Activated T-cell treated with anti-CD3 and anti-CD28 coated beads, Interleukin-2, amount 50 U/mL, for 72 hours (primary cell): ENCODE results near the gene PTP4A2. TPM values are rescaled to one million over a fixed set of nuclear protein-coding genes. Genes with fewer than 3 reads are reported as not detected.
A peak's percentile ranks its signal among the peaks of the same experiment; 100 is the strongest.
"Not testable (repeated sequence)": the region's sequence is repeated elsewhere in the genome, so short reads cannot be mapped to it uniquely, and the experiment has no call there.

Source experiments
- ATAC-seq, 2 donors: fragments of 150-1000 bp; cut with Tn5 transposase; replicated peaks in 1 of 2; 2 replicates each; pipeline ENCODE4 v1.10.0; 2021; ENCODE audit warnings: moderate library complexity in 2 of 2, mild to moderate bottlenecking in 1 of 2
- DNase-seq, 2 donors: peaks; one replicate each; pipeline ENCODE4 v3.0.0; 2021 to 2022; ENCODE audit warnings: mixed read lengths in 1 of 2
- H3K27ac Mint-ChIP-seq: one replicate; pipeline ENCODE4 v1.8.0; 2022; ENCODE audit warnings: mild to moderate bottlenecking, moderate library complexity, mixed read lengths
- H3K27me3 Mint-ChIP-seq: one replicate; pipeline ENCODE4 v1.8.0; 2022; ENCODE audit warnings: low read depth, mixed read lengths
- H3K36me3 Mint-ChIP-seq, 2 donors: one replicate each; pipeline ENCODE4 v1.8.0; 2022; ENCODE audit warnings: mixed read lengths in 2 of 2, mild to moderate bottlenecking in 1 of 2; ENCODE audit not compliant: insufficient read depth in 2 of 2
- H3K4me1 Mint-ChIP-seq: one replicate; pipeline ENCODE4 v1.8.0; 2022; ENCODE audit warnings: low read depth, mixed read lengths
- H3K4me3 Mint-ChIP-seq, 2 donors: one replicate each; pipeline ENCODE4 v1.8.0; 2022; ENCODE audit warnings: mild to moderate bottlenecking in 2 of 2, mixed read lengths in 2 of 2, moderate library complexity in 2 of 2
- H3K9me3 Mint-ChIP-seq, 2 donors: one replicate each; pipeline ENCODE4 v1.8.0; 2022; ENCODE audit warnings: mixed read lengths in 2 of 2
- total RNA-seq, 2 donors: library from RNA; stranded (reverse); gene quantifications; one replicate each; pipeline ENCODE4 v1.2.3, GENCODE V29; 2022

PTP4A2 gene
- total RNA-seq, 2 donors from 2014 or later, result 437 to 541 TPM

DNA sequence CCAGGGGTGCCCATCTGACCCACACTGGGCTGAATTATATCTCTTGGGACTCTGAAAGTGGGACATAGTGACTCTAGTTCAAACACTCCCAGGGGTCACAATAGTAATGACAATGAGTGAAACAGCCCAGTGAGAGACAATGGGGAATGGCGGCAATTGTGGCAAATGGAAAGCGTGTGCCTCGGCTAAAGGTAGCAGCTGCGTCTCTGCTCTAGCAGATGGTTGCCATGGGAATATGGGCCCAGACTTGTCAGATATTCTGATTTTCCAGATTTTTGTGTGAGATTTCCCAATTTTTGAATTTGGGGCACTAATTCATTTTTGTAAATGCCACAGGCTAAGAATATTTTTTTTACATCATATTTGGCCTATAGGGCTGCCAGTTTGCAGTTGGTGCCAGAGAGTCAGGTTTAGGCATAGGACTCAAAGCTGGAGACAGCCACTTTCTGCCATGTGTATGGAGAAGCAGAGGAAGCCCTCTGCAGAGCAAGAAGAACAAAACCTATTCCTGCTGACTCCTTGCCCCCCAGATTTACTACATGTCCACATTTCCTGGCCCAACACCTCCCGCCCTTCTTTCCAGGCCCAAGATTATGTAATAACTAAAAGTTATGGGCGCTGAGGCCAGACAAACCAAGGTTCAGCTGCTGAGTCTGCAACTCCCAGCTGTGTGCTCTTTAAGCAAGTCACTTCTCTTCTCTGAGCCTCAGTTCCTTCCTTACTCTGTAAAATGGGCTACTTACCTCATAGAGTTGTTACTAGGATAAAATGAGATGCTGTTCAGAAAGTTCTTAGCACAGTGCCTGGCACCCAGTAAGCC, 21.6 kb upstream of the PTP4A2 start:
- Mint-ChIP-seq H3K4me3 (no peak overlapping the region), H3K27ac (peak overlapping the region; percentile 13), H3K36me3 (no peaks in the 10 kb centered on the region), H3K4me1 (peaks cover 98% of the 10 kb centered on the region), H3K9me3 (no peaks in the 10 kb centered on the region), H3K27me3 (no peaks in the 10 kb centered on the region)
- no peak for ATAC-seq
- DNase-seq, result no peak

DNA sequence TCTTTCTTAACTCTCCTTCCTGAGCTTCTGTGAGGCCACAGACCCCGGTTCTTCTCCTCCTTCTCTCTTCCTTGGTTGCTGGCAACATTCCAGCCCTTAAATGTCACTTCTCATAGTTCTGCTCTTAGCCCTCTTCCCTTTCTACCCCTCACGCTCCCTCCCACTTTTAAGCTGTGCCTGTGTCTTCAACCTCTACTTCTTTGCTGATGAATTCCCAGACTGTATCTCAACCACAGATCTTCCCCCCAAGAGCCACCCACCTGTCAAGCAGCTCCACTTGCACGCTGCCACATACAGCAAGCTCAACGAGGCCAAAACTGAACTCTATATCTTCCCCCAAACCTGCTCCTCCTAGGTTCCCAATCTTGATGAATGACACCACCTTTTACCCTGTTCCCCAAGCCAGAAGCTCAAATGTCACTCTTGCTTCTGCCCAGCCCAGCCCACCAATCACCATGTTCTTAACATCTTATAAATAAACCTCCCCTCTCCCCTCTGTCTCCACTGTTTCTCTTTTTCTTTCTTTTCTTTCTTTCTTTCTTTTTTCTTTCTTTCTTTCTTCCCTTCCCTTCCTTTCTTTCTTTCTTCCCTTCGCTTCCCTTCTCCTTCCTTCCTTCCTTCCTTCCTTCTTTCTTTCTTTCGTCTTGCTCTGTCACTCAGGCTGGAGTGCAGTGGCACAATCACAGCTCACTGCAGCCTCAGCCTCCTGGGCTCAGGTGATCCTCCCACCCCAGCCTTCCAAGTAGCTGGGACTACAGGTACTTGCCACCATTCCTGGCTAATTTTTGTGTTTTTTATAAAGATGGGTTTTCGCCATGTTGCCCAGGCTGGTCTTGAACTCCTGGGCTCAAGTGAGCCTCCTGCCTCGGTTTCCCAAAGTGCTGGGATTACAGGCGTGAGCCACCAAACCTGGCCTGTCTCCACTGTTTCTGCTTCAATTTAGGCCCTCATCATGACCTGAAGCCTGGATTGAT, 19.8 kb upstream of the PTP4A2 start:
- ATAC-seq, result peak; percentile 76 to 79
- peak overlapping the region; percentile 43 to 77 for H3K4me3 Mint-ChIP-seq
- H3K27me3 Mint-ChIP-seq, result no peaks in the 10 kb centered on the region
- H3K36me3 Mint-ChIP-seq, result no peaks in the 10 kb centered on the region
- peak overlapping the region; percentile 6 for H3K27ac Mint-ChIP-seq
- no peaks in the 10 kb centered on the region for H3K9me3 Mint-ChIP-seq
- peaks cover 98% of the 10 kb centered on the region for H3K4me1 Mint-ChIP-seq
- DNase-seq, result peak; percentile 69 to 78

DNA sequence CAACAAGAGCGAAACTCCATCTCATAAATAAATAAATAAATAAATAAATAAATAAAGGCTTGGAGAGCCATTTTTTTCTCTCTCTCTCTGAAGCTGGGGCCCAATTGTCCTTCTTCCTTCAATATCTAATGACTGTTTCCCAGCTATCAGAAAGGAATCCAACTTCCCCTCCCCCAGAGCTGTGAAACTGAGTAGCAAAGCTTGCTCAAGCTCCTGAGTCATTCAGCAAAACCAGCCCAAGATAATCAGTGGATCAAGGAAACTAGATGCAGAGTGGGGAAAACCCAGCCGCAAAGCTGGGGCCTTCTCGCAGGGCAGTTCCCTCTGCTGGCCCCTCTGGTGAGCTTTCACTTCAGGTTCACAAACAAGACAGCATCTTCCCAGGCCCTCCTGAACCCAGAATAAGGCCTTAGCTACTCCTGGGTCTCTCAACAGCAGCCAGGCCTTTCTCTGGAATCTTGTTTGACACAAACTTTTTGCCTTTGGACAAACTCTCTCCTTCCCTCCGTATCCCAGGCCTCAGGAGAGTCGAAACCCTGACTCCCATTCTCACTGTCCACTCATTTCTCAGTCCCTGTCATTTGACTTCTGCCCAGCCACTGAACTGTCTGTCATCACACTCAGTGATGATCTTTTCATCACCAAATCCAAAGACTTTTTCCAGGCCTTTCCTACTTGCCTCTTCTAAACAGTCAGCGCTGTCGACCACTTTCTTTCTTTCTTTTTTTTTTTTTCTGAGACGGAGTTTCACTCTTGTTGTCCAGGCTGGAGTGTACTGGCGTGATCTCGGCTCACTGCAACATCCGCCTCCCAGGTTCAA, 18.0 kb upstream of the PTP4A2 start:
- H3K27ac Mint-ChIP-seq, result peak overlapping the region; percentile 69

DNA sequence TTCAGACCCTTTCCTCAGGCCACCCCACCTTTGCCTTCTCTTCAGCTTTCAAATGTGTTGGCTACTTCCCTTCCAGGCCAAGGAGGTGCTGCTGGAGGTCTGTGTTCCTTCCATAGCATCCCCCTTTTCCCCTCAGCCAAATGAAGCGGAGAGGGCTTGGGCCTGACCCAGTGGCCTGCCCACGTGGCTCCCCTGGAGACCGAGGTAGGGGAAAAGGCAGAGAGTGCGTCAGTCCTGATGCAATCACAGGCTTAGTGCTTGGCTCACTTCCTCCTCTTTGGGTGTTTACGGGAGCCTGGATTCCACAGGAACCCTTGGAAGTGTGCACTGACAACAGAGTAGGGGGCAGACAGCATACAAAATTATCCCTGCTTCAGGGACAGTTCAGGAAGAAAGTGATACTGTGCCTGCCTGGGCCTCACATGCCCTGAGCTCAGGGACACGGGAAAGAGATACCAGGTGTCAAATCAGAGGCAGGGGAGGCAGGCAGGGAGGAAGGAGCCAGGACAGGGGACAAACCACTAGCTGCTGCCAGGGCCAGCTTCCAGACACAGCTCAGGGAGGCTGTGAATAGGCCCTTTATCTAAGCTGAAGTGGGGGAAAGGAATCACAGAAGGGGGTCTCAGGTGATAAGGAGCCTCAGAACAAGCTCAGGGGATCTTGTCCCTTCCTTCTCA, 16.6 kb upstream of the PTP4A2 start:
- peak overlapping the region; percentile 60 to 61 for H3K4me3 Mint-ChIP-seq
- ATAC-seq, result no peak
- H3K27me3 Mint-ChIP-seq, result no peaks in the 10 kb centered on the region
- peak overlapping the region; percentile 61 for H3K27ac Mint-ChIP-seq
- H3K9me3 Mint-ChIP-seq, result no peaks in the 10 kb centered on the region
- H3K4me1 Mint-ChIP-seq, result peaks cover 84% of the 10 kb centered on the region
- DNase-seq, result no peak
- no peaks in the 10 kb centered on the region for H3K36me3 Mint-ChIP-seq

More for the DNA sequence above, 18.0 kb upstream of the PTP4A2 start:
- DNase-seq (peak; percentile 85 to 92), ATAC-seq (peak; percentile 81 to 83)
- Mint-ChIP-seq H3K4me1 (peaks cover 98% of the 10 kb centered on the region), H3K9me3 (no peaks in the 10 kb centered on the region), H3K27me3 (no peaks in the 10 kb centered on the region), H3K4me3 (peak overlapping the region; percentile 64 to 77), H3K36me3 (no peaks in the 10 kb centered on the region)

DNA sequence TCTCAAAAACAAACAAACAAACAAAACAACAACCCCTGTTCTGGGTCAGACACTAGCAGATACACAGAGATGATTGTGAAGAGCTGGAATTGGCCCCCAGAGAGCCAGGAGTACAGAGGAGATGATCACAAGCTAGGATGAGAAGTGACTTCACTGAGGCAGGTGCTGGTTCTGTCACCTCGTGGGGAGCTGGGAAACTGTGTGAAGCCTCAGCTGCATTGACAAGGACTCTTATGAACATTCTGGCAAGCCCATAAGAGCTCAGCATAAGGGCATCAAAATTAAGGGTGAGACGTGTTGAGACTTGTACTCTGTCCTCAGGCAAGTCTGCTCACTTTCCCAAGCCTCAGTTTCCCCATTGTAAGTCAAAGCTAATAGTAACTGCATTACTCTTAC, 14.7 kb upstream of the PTP4A2 start:
- no peaks in the 10 kb centered on the region for H3K27me3 Mint-ChIP-seq
- ATAC-seq, result no peak
- H3K9me3 Mint-ChIP-seq, result no peaks in the 10 kb centered on the region
- H3K36me3 Mint-ChIP-seq, result no peaks in the 10 kb centered on the region
- peak overlapping the region; percentile 2 for H3K27ac Mint-ChIP-seq
- H3K4me1 Mint-ChIP-seq, result peaks cover 65% of the 10 kb centered on the region
- DNase-seq, result no peak
- H3K4me3 Mint-ChIP-seq, result no peak overlapping the region

DNA sequence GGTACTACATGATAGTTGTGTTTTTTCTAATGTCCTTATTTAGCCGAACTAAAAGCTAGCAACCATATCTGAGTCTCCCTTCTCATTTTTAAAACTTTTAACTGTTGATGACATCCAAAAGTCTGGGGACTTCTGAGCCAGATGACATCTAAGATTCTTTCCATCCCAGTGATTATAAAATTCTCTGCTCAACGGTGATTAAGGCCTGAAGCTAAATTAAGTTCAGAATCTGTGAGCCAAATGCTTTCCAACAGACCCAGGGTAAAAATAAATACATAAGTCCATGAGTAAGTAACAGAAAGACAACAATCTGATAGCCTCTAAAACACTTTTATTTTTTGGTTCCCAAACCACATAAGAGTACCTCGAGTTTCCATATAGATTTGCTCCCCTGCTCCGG, 13.1 kb upstream of the PTP4A2 start:
- Mint-ChIP-seq H3K27me3 (no peaks in the 10 kb centered on the region), H3K27ac (no peak overlapping the region), H3K9me3 (no peaks in the 10 kb centered on the region), H3K4me3 (no peak overlapping the region), H3K4me1 (peaks cover 57% of the 10 kb centered on the region), H3K36me3 (no peaks in the 10 kb centered on the region)
- DNase-seq, result no peak
- ATAC-seq, result no peak

DNA sequence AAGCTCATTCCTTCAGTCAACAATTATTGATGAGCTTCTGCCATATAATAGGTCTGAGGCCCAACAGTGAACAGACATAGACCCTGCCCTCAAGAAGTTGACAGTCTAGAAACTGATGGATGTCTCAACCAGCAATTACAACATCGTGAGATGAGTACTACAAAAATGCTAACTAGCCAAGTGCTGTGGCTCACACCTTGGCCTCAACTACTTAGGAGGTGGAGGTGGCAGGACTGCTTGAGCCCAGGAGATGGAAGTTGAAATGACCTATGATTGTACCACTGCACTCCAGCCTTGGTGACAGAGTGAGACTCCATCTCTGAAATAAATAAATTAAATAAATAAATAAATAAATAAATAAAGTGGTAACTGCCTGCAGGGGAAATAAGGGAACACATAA, 11.7 kb upstream of the PTP4A2 start:
- no peaks in the 10 kb centered on the region for H3K27me3 Mint-ChIP-seq
- no peak overlapping the region for H3K27ac Mint-ChIP-seq
- H3K36me3 Mint-ChIP-seq, result no peaks in the 10 kb centered on the region
- no peak overlapping the region for H3K4me3 Mint-ChIP-seq
- no peak for ATAC-seq
- DNase-seq, result no peak
- H3K4me1 Mint-ChIP-seq, result peaks cover 53% of the 10 kb centered on the region
- H3K9me3 Mint-ChIP-seq, result no peaks in the 10 kb centered on the region

DNA sequence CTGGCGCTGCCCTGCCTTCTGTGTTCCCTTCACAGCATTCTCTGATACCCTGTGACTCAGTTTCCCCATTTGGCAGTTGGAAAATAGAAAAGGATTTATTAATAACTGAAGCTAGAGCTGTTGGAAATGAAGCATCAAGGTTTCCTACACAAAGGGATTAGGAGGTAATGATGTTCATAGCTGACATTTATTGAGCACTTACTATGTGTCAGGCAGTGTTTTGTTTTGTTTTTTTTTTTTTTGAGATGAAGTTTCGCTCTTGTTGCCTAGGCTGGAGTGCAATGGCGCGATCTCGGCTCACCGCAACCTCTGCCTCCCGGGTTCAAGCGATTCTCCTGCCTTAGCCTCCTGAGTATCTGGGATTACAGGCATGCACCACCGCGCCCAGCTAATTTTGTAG, 7.5 kb upstream of the PTP4A2 start:
- not testable (repeated sequence) for H3K27me3 Mint-ChIP-seq, H3K9me3 Mint-ChIP-seq, ATAC-seq, DNase-seq, H3K36me3 Mint-ChIP-seq, H3K27ac Mint-ChIP-seq
- Mint-ChIP-seq H3K4me3 (peak overlapping the region; percentile 65 to 75), H3K4me1 (peaks cover 58% of the 10 kb centered on the region)

DNA sequence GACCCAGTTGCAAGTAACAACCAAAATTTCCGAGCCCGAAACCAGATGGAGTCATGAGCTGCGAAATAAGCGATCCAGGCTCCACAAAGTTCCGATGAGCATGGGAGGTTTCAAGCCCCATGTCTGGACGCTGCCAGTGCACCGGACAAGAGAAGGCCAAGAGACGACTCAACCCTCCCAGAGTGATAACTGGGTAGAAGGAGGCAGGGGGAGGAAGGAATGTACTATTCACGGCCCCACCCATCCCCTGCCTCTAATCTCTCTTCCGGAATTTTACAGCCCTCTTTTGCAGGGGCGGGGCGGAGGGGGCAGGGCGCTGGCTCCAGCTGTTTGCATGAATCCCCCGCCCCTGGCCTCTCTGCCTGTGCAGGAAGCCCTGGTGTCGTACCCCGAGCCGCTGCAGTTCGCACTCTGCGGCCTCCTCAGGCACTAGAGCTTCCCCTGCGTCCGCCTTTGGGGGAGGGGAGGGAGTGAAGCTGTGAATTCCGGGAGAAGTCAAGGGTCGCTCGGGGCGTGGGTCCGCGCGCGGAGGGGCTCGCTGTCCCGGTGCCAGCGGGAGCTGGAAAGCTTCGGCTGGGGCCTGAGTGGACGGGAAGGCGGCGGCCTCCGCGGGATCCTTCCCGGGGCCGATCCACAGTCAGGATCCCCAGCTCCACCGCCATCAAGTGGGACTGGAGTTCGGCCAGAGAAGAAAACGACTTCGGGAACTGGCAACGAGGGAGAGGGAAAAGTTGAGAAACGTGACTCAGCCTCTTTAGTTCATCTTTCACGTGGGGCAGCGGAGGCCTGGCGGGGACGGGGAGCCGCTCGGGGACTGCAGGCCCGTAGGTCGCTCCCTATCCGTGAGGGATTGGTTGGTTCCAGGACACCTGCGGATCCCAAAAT, 6.3 kb upstream of the PTP4A2 start:
- ATAC-seq (peak; percentile 59 to 67), DNase-seq (peak; percentile 85)
- Mint-ChIP-seq H3K27me3 (no peaks in the 10 kb centered on the region), H3K27ac (peak overlapping the region; percentile 82), H3K4me1 (peaks cover 70% of the 10 kb centered on the region), H3K9me3 (no peaks in the 10 kb centered on the region), H3K36me3 (no peaks in the 10 kb centered on the region), H3K4me3 (peak overlapping the region; percentile 90 to 91)

DNA sequence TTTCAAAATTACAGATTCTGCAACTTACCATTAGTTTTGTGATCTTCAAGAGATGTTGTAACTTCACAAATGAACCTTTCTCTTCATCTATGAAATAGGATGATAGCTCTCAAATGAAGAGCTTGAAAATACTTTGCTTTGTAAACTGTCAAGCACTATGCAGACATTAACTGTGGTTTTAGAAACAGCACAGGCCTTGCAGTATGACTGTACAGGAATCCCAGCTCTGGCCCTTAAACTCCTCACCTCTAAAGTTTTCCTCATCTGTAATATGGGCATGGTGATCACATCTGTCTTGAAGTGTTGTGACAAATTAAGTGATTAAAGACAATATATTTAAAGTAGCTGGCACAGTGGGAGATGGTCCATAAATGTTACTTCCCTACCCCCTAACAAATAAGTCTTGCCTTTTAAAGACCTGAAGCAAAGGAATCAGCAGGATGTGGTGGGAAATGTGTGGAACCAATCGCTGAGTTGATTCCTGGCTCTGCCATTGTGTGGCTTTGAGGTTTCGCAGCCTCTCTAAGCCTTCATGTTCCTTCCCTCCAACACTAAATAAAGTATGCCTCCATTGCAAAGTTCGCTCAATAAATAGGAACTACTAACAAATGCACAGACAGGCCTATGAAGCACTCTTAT, 5.5 kb upstream of the PTP4A2 start:
- Mint-ChIP-seq H3K9me3 (no peaks in the 10 kb centered on the region), H3K4me3 (peak overlapping the region; percentile 90 to 91), H3K27ac (peak overlapping the region; percentile 82), H3K4me1 (peaks cover 78% of the 10 kb centered on the region), H3K27me3 (no peaks in the 10 kb centered on the region), H3K36me3 (no peaks in the 10 kb centered on the region)
- DNase-seq, result peak; percentile 32 to 38
- ATAC-seq, result peak; percentile 35 to 37

DNA sequence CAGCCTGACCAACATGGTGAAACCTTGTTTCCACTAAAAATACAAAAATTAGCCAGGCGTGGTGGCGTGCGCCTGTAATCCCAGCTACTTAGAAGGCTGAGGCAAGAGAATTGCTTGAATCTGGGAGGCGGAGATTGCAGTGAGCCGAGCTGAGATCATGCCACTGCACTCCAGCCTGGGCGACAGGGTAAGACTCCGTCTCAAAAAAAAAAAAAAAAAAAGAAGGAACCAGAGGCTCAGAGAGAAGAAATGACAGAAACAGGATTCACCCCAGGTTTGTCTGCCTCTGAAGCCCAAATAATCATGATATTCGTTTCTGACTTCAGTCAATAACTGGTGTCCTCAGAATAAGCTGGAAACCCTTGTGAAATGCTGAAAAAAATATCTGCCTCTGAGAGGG, 3.9 kb upstream of the PTP4A2 start:
- Mint-ChIP-seq H3K4me1 (peaks cover 79% of the 10 kb centered on the region), H3K4me3 (peak overlapping the region; percentile 3 to 90)
- H3K27ac Mint-ChIP-seq, result not testable (repeated sequence)

More for the DNA sequence above, 3.9 kb upstream of the PTP4A2 start:
- DNase-seq, H3K9me3 Mint-ChIP-seq, ATAC-seq, H3K36me3 Mint-ChIP-seq, H3K27me3 Mint-ChIP-seq: not testable (repeated sequence)
